ENCODE data around the gene NTN1. TPM values are rescaled to one million over a fixed set of nuclear protein-coding genes. Genes with fewer than 3 reads are reported as not detected.

The NTN1 gene
- total and polyA plus RNA-seq, 2 of the 13 experiments (the other 11 are each of a cell fraction or from before 2014, with no cell fraction given), result 0.04 to 0.05 TPM

GRCh38 chr17:9026741-9027140 lies 5.4 kb downstream of the NTN1 start (continued):
- TF ChIP-seq ZNF275 (CRISPR knock-in tag; IDR thresholded peaks at IDR 0.05; ENCODE audit: borderline replicate concordance), result no peak
- no peak for TF ChIP-seq SMAD3 (CRISPR knock-in tag; IDR thresholded peaks at IDR 0.05)

GRCh38 chr17:9028202-9028987 lies 7.1 kb downstream of the NTN1 start:
- H3K4me1 ChIP-seq (ENCODE audit: insufficient read depth, low read length), result no peaks in the 10 kb centered on the region
- in situ Hi-C loops (cut with HindIII; ENCODE audit: extremely low pct_ligation_motif_present, low pct_unique_long_range_greater_than_20kb) (no loop called here), intact Hi-C loops (cut with micrococcal nuclease; ENCODE audit: unreplicated experiment) (no loop called here)
- POLR2A ChIA-PET, result no interaction called here
- no peaks in the 10 kb centered on the region for H3K79me2 ChIP-seq (ENCODE audit: insufficient read depth, low read length)
- ATAC-seq, result no peak
- H3K27me3 ChIP-seq (ENCODE audit: control insufficient read depth in 1 of 2, insufficient read depth in 2 of 2, low read length in 2 of 2), result peaks cover 0 to 64% of the 10 kb centered on the region in 2 experiments; a peak in 4 of 5 replicates
- H4K20me1 ChIP-seq (ENCODE audit: insufficient read depth, low read length), result no peaks in the 10 kb centered on the region
- BruUV-seq (replicated peaks), result no TSS peak
- no peak overlapping the region for H3K27ac ChIP-seq (ENCODE audit: extremely low read length, insufficient read depth, low read length)
- 10% methylated on average over 9 of the region's 11 CpGs for WGBS (ENCODE audit: low lambda C conversion rate)
- no peak for FAIRE-seq
- H3K4me2 ChIP-seq (ENCODE audit: low read depth, low read length), result no peak overlapping the region
- H3K9ac ChIP-seq (ENCODE audit: insufficient read depth, low read depth, low read length), result no peak overlapping the region
- no peak for TF ChIP-seq KDM1A (CRISPR knock-in tag; IDR thresholded peaks at IDR 0.05)
- TF ChIP-seq FOSL2 (CRISPR knock-in tag; IDR thresholded peaks at IDR 0.05), result peak; percentile 61
- no peak for TF ChIP-seq PAXIP1 (CRISPR knock-in tag; conservative IDR thresholded peaks at IDR 0.05)
- no peak for TF ChIP-seq ZNF512B (CRISPR knock-in tag; IDR thresholded peaks at IDR 0.05; ENCODE audit: borderline replicate concordance)
- no peak for TF ChIP-seq ZNF235 (CRISPR knock-in tag; IDR thresholded peaks at IDR 0.05; ENCODE audit: borderline replicate concordance)
- TF ChIP-seq MTERF4 (CRISPR knock-in tag; IDR thresholded peaks at IDR 0.05), result no peak
- TF ChIP-seq NCOR1 (IDR thresholded peaks at IDR 0.05; ENCODE audit: borderline replicate concordance, low read length), result no peak
- H3K9me3 ChIP-seq (ENCODE audit: low read length), result no peaks in the 10 kb centered on the region
- no peak overlapping the region for H3K4me3 ChIP-seq (replicated peaks in 1 of 3; ENCODE audit: insufficient read depth in 1 of 3, low read depth in 2 of 3, low read length in 3 of 3)
- DNase-seq (ENCODE audit: low spot score), result no peak
- H3K36me3 ChIP-seq (replicated peaks in 1 of 2; ENCODE audit: control insufficient read depth in 1 of 2, insufficient read depth in 2 of 2, low read length in 2 of 2), result no peaks in the 10 kb centered on the region
- no peak overlapping the region for H2AFZ ChIP-seq (ENCODE audit: low read length)
- CTCF ChIA-PET (ENCODE audit: low intra/inter-chr PET ratio, low total read pairs), result no interaction called here

All from HepG2 (cell line).